Neural progenitor cell (in vitro differentiated cells): ENCODE results near the gene APOBEC3G.

Source experiments
- EZH2phosphoT487 ChIP-seq: fragments of 200-600 bp; sonication (generic); IDR thresholded peaks from 2 replicates; pipeline ENCODE4 v1.6.1; 2017; ENCODE audit warnings: antibody characterized with exemption
- TF ChIP-seq, protein P1 (sequence below): fragments of 200-600 bp; sonication (generic); IDR thresholded peaks from 2 replicates; pipeline ENCODE4 v1.5.1; 2017; ENCODE audit warnings: antibody characterized with exemption, mild to moderate bottlenecking

DNA sequence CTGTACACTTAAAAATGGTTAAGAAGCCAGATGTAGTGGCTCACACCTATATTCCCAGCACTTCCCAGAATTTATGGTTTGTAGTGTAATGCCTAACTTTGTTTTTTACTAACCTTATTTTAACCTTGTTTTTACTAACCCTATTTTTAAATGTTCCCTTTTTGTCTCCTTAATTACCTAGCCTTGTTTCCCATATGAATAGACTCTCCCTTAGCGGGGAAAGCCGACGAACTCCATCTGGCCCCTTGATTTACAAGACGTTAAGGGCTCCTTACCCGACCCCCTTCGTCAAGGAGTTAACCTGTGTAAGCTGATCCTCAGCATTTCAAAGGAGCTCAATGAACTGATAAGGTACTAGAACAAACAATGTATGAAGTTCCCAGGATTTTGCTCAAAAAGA lies 37.0 kb downstream of the APOBEC3G start:
- TF ChIP-seq, protein P1, sequence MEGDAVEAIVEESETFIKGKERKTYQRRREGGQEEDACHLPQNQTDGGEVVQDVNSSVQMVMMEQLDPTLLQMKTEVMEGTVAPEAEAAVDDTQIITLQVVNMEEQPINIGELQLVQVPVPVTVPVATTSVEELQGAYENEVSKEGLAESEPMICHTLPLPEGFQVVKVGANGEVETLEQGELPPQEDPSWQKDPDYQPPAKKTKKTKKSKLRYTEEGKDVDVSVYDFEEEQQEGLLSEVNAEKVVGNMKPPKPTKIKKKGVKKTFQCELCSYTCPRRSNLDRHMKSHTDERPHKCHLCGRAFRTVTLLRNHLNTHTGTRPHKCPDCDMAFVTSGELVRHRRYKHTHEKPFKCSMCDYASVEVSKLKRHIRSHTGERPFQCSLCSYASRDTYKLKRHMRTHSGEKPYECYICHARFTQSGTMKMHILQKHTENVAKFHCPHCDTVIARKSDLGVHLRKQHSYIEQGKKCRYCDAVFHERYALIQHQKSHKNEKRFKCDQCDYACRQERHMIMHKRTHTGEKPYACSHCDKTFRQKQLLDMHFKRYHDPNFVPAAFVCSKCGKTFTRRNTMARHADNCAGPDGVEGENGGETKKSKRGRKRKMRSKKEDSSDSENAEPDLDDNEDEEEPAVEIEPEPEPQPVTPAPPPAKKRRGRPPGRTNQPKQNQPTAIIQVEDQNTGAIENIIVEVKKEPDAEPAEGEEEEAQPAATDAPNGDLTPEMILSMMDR: no peak
- TF ChIP-seq EZH2phosphoT487: no peak
